Kidney glomerular epithelial cell (primary cell): Measurements from ENCODE around the gene RPS14.

ENCODE experiments used
- DNase-seq: peaks from one replicate; lab custom pipeline; 2025; lab: John Stamatoyannopoulos, UW

The RPS14 gene

GRCh38 chr5:150449517-150450339 lies at the start of gene RPS14:
Gene RPS14 (minus strand): TSS chr5:150449739. CDS start chr5:150447733, 2,006 bp downstream.
- peak; percentile 98 for DNase-seq

- DNase-seq: no peak
These were observed 49.4 kb upstream of the RPS14 start for GRCh38 chr5:150498971-150499370.

DNA sequence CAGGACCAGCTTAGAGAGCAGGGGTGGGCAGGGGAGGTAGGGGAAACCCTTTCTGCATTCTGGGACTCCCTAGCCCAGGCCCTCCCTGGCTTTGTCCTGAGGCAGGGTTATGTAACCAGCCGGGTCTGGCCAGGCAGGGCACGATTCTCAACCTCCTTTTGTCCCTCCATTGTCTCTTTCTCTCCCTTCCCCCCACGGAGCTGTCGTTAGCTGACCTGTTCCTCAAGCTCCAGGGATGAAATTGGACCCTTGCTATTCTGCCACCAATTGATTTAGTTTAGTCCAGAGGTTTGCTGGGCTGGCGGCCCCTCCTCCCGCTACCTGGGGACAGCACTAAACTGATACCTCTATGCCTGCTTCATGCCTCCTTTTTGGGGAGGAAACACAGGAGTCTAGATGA lies 49.0 kb upstream of the RPS14 start:
- no peak for DNase-seq

DNA sequence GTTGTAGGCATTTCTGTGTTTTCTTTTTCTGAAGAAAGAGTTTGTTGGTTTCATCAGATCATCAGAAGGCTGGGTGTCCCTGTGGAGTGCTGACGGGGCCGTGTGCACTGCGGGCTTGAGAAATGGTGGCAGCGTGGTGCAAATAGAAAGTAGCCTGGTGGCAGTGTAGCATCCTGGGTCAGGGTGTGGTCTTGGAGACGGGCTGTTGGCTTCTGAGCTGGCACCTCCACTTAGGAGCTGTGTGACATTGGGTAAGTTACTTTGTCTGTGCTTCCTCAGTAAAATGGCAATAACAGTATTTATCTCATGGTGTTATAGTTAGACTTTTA lies 48.4 kb upstream of the RPS14 start:
- DNase-seq: no peak

DNA sequence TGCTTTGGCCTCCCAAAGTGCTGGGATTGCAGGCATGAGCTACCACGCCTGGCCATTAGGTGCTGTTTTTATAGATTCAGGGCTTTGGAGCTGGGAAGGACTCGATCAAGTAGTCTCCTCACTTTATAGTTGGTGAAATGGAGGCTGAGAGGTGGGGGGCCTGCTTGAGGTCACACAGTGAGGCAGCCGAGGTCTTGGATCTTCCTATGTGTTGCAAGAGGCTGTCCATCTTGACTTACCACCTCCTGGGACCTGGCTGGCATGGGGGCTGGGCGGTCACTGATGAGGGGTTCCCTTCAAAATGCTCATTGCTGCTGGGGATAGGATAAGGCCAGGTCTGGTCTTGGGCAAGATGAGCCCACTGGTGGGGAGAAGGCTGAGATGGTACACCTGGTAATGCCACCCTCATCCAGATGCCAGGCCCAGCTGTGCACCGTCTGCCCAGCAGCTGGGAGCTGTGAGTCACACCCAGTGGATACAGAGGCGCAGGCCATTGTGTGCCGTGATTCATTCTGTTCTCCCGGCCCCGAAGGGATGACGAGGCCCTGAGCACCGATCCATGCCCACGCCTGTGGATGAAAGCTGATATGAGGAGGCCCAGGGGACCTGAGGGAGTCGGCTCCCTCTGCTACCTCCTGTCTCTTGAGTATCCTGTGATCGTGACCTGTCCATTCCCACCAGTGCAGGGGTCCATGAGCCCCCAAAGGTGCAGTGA lies 47.9 kb upstream of the RPS14 start:
- DNase-seq: peak; percentile 91

GRCh38 chr5:150496534-150496933 lies 47.0 kb upstream of the RPS14 start:
- no peak for DNase-seq

GRCh38 chr5:150496098-150496497 lies 46.6 kb upstream of the RPS14 start:
- no peak for DNase-seq

GRCh38 chr5:150492621-150493020 lies 43.1 kb upstream of the RPS14 start:
- peak; percentile 83 for DNase-seq

DNA sequence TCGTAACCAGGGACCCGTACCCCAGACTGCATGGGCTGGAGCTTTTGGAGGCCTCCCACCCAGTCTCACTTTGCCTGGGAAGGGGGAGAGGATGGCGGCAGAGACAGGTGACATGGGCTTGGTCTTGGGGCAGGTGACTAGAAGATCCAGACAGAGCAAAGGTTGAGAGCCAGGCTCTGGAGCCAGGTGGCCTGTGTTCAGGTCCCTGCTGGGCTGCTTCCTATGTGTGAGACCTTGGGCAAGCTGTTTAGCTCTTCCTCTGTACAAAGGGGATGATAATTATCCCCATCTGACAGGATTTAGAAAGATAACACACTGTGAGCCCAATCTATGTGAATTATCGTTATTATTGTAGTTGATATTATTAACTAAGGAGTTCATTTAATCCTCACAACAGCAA lies 42.3 kb upstream of the RPS14 start:
- DNase-seq: no peak

GRCh38 chr5:150490754-150491153 lies 41.2 kb upstream of the RPS14 start:
- DNase-seq: no peak

GRCh38 chr5:150490296-150490669 lies 40.7 kb upstream of the RPS14 start:
- no peak for DNase-seq

DNA sequence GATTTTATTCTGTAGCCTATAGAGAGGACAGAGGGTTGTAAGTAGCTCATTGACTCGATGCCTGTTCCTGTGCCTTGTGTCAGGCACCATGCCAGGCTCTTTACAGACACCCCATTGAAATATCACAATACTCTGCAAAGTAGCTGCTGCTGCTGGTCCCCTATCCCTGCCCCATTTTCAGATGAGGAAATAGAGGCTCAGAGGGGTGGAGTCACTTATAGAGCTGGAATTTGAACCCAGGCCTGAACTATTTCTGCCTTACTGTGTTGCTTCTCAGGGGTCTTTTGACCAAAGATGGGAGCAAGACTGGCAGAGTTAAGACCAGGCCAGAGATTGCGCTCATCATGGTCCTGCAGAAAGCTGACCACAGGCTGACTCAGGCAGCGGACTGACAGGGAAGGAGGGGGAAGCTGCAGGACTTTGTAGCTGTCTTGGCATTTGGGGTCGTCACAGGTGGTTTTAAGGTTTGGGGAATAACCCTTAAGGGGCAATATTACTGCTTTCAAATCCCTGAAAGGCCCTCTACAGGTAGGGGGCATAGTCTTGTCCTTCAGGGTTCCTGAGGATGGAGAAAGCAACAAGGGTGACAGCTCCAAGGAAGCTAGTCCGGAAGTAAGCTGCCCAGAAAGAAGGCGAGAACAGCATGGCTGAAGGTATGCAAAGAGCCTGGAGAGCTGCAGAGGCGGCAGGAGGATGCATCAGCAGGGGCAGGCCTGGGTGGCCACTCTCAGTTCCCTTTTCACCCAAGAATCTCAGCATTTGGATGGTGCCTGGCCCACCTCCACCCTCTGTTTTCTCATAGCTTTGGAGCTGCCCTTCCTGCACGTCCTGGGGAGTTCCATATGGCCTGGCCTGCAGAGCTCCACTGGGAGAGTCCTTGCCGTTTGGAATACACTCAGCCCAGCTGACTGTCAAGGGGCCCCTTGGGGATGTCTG lies 40.1 kb upstream of the RPS14 start:
- no peak for DNase-seq

- DNase-seq: no peak
These were observed 39.2 kb upstream of the RPS14 start for GRCh38 chr5:150488519-150489359.

DNA sequence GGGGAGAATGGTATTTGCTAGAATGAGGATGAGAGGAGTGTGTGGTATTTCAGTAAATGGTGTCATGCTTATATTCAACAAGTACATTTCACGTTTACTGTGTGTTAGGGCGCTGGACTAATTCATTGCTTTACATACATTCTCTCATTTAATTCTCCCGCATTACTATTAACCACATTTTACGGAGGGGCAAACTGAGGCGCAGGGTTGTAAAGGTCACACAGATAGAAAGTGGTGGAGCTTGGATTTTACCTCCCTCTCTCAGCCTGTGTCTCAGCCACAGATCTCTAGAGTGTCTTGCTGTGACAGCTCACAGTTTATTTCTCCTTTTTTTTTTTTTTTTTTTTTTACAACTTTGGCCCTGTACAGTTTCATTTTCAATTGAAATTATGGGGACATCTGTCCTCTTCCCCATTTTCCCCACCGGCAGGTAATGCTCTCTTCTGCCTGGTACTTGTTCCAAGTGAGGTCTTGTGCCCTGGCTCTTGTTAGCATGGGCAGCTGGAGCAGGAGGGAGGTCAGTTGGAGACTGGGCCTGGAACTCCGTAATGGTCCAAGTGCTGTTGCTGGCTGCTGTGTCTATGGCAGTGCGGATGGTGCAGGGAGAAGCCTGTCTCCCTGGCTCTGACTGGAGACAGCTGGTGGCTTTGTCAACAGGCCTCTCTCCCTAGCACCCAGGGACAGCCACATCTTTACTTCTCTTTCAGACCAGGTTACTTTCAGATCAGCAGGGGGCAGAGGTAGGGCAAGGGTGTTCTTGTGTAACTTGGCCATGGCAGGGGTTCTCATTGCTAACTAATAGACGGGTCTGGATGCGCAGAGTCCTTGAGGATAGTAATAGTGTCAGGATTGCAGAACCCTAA lies 37.9 kb upstream of the RPS14 start:
- DNase-seq: peak; percentile 44

DNA sequence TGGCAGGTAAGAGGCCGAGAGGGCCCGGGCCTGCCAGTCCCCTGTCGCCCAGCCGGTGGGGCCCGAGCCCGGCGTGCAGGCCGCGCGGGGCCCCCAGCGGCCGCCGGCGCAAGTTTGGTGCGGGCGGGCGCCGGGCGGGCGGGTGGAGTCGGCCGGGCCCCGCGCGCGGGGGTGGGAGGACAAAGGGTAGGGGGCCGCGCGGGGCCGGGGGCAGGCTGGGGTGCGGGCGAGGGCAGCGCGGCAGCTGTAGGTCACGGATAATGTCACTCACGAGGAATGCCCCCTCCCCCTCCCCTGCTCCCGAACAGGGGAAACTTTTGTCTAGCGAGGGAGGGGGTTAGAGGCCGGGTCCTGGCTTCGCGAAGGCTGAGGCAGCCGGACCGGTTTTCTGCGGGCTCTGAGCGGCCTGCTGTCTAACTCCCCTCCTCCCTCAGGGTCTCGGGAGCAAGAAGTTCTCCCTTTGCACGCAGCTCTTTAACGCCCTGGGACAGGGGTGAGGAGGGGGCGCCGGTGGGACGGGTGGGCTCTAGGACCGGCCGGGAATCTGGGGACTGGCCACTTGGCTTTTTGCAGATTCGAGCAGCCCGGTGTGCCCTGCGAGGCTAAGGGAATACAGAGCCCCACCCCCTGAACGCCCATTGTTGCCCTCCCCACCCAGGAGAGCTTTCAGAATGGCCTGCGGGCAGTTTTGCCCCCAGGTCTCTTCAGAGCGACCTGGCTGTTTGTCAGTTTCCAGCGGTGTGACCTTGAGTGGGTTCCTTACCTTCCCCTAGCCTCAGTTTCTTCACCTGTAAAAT lies 37.1 kb upstream of the RPS14 start:
- DNase-seq: peak; percentile 32

GRCh38 chr5:150485693-150486401 lies 36.3 kb upstream of the RPS14 start:
- DNase-seq: no peak

- no peak for DNase-seq
These were observed 35.6 kb upstream of the RPS14 start for GRCh38 chr5:150484964-150485692.

DNA sequence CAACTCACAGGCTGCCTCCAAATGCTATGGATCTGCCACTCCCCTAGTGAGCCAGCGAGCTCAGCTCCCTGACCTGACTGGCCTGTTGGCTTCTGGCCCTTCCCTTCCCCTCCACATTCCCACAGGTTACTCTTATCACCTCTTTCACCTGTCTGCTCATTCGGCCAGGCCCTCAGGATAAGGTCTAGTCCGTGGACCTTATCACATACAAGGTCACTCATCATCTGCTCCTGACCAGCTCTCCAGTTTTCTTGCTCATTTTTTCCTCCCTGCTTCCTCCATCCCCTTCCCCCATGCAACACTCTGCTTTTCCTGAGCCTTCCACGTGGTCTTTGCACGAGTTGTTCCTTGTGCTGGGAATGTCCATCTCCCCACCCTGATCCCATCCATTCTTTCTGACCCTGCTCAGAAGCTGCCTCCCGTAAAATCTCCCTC lies 32.5 kb upstream of the RPS14 start:
- no peak for DNase-seq

DNA sequence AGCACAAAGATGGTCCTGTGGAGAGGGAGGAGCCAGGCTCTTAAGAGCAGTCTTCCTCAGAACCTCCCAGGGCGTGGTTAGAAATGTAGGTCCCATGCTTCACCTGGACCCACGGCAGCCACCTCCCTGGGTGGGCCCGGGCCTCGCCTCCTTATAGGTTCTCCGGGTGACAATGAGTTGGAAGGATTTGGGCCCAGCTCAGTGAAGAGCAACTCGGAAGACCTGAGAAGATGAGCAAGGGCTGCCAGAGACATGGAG lies 32.1 kb upstream of the RPS14 start:
- DNase-seq: no peak
